Endothelial cell of umbilical vein (primary cell): ENCODE measurements around the gene TCHP.

Experiments
- CTCF ChIP-seq, 2 donors: IDR thresholded peaks; 1 replicate in 1 of 2; 2 replicates in 1 of 2; pipeline ENCODE4 v1.5.1; 2011; ENCODE audit warnings: low read length in 2 of 2, mild to moderate bottlenecking in 2 of 2, moderate library complexity in 2 of 2, control low read depth in 1 of 2, inconsistent platforms in 1 of 2, low read depth in 1 of 2; ENCODE audit not compliant: insufficient read depth in 1 of 2; ENCODE audit errors: extremely low read depth in 1 of 2
- EZH2 ChIP-seq: IDR thresholded peaks from 2 replicates; pipeline ENCODE4 v1.6.1; 2012; ENCODE audit warnings: borderline replicate concordance, low read depth, mild to moderate bottlenecking, moderate library complexity, low read length, inconsistent platforms; ENCODE audit not compliant: severe bottlenecking
- GATA2 ChIP-seq: IDR thresholded peaks from 2 replicates; pipeline ENCODE4 v1.7.0; 2011; ENCODE audit warnings: low read depth, mild to moderate bottlenecking, moderate library complexity, mixed read lengths, low read length; ENCODE audit not compliant: insufficient read length, insufficient read depth
- MYC ChIP-seq: IDR thresholded peaks from one replicate; pipeline ENCODE4 v1.6.1; 2011; ENCODE audit warnings: mild to moderate bottlenecking, low read depth, low read length
- POLR2A ChIP-seq: IDR thresholded peaks from 2 replicates; pipeline ENCODE4 v1.6.1; 2012; ENCODE audit warnings: low read depth, mild to moderate bottlenecking, control low read depth, low read length
- POLR2AphosphoS5 ChIP-seq: IDR thresholded peaks from 2 replicates; pipeline ENCODE4 v1.6.1; 2012; ENCODE audit warnings: low read depth, mild to moderate bottlenecking, control low read depth, low read length, moderate library complexity; ENCODE audit not compliant: insufficient read depth

- TF ChIP-seq CTCF (IDR thresholded peaks at IDR 0.05; ENCODE audit: extremely low read depth in 1 of 2, insufficient read depth in 1 of 2, low read depth in 1 of 2, low read length in 2 of 2) (no peak), POLR2A (no peak), MYC (no peak), EZH2 (no peak), POLR2AphosphoS5 (no peak), GATA2 (no peak)
Observed at GRCh38 chr12:109943811-109944210, 43.7 kb downstream of the TCHP start.
